Measurements from ENCODE around the gene ZPLD1. TPM values are rescaled to one million over a fixed set of nuclear protein-coding genes. Genes with fewer than 3 reads are reported as not detected.

Gene ZPLD1
- total and polyA plus RNA-seq, 10 of the 15 experiments (the other 5 are each of a cell fraction or from before 2014, with no cell fraction given), result not detected

GRCh38 chr3:102410616-102411015, 24.2 kb upstream of the ZPLD1 start (continued):
- TF ChIP-seq REST (IDR thresholded peaks at IDR 0.05; ENCODE audit: low read depth, low read length) (no peak), TBL1XR1 (IDR thresholded peaks at IDR 0.05; ENCODE audit: low read depth, low read length) (no peak), NFIC (IDR thresholded peaks at IDR 0.05; ENCODE audit: low read depth, low read length) (no peak), SMC3 (IDR thresholded peaks at IDR 0.05; ENCODE audit: borderline replicate concordance, low read length) (no peak), NR2F1 (conservative IDR thresholded peaks at IDR 0.05) (no peak), ELK1 (IDR thresholded peaks at IDR 0.05; ENCODE audit: low read depth, low read length) (no peak)
- TF ChIP-seq, protein P1, sequence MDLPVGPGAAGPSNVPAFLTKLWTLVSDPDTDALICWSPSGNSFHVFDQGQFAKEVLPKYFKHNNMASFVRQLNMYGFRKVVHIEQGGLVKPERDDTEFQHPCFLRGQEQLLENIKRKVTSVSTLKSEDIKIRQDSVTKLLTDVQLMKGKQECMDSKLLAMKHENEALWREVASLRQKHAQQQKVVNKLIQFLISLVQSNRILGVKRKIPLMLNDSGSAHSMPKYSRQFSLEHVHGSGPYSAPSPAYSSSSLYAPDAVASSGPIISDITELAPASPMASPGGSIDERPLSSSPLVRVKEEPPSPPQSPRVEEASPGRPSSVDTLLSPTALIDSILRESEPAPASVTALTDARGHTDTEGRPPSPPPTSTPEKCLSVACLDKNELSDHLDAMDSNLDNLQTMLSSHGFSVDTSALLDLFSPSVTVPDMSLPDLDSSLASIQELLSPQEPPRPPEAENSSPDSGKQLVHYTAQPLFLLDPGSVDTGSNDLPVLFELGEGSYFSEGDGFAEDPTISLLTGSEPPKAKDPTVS (IDR thresholded peaks at IDR 0.05; ENCODE audit: low read depth, low read length), result no peak
